Right lobe of liver (tissue), 6 donors: ENCODE data around the gene RB1. TPM values are rescaled to one million over a fixed set of nuclear protein-coding genes. Genes with fewer than 3 reads are reported as not detected.

Experiments
- ATAC-seq, 4 donors: fragments of 200-7000 bp; cut with Tn5 transposase; one replicate each; pipeline ENCODE4 v1.9.1; 2020; ENCODE audit warnings: mild to moderate bottlenecking in 4 of 4, moderate library complexity in 4 of 4
- DNase-seq, 3 donors: peaks; one replicate each; pipeline ENCODE4 v3.0.0-alpha.2; 2020
- H3K27ac ChIP-seq, 3 donors: fragments of 200-600 bp; one replicate each; pipeline ENCODE4 v1.8.0; 2022
- H3K27me3 ChIP-seq, 2 donors: fragments of 200-600 bp; one replicate each; pipeline ENCODE4 v1.8.0; 2022
- H3K36me3 ChIP-seq, 4 donors: fragments of 200-600 bp; sonication (generic) in 1 of 4; one replicate each; pipeline versions ENCODE4 v1.5.1 to v1.8.0; 2017 to 2022; ENCODE audit warnings: control low read depth in 1 of 4
- H3K4me1 ChIP-seq, 4 donors: fragments of 200-600 bp; sonication (generic) in 1 of 4; one replicate each; pipeline versions ENCODE4 v1.5.1 to v1.8.0; 2017 to 2022; ENCODE audit warnings: control low read depth in 1 of 4
- H3K4me3 ChIP-seq, 3 donors: fragments of 200-600 bp; one replicate each; pipeline ENCODE4 v1.8.0; 2022
- H3K9me3 ChIP-seq, 4 donors: fragments of 200-600 bp; sonication (generic) in 1 of 4; one replicate each; pipeline versions ENCODE4 v1.5.1 to v1.8.0; 2017 to 2022; ENCODE audit warnings: control low read depth in 1 of 4
- POLR2A ChIP-seq: fragments of 450-650 bp; IDR thresholded peaks from one replicate; pipeline ENCODE4 v1.6.1; 2017; ENCODE audit warnings: antibody characterized with exemption, mild to moderate bottlenecking
- WGBS: methylation state at CpG from one replicate; pipeline ENCODE4 v1.1.6; 2018; ENCODE audit warnings: low coverage, low lambda C conversion rate; ENCODE audit not compliant: insufficient coverage; ENCODE audit errors: missing lambda C conversion rate; 5-methylcytosine and 5-hydroxymethylcytosine counted together
- intact Hi-C, 2 donors: fragments of 100-400 bp; cut with DNase I; formaldehyde crosslinking; loops; one replicate each; pipeline versions ENCODE4 v1.11.2 to v1.14.1; 2022
- total RNA-seq, 6 experiments: library from RNA; depleted of rRNA in 2 of 6; stranded (reverse); fragments of >200 nt in 2 of 6; fragmentation: NEBNext Ultra II Directional in 3 of 6; extraction: Animal tissue kit (Norgen Biotek cat#: 25700) in 3 of 6; gene quantifications; one replicate each; pipeline versions ENCODE4 v1.1.0 to v1.2.4, GENCODE V29; 2016 to 2023
- TF ChIP-seq, protein P1 (sequence below), 4 donors: fragments of 200-600 bp in 3 of 4; fragments of 450-650 bp in 1 of 4; IDR thresholded peaks; one replicate each; pipeline versions ENCODE4 v1.5.1 to v1.8.0; 2016 to 2022; ENCODE audit warnings: antibody characterized with exemption in 4 of 4, mild to moderate bottlenecking in 2 of 4
- donor health status: DM: no; HTN: yes; CAD: no.
- donor health status: DM: no; HTN: no; CAD: no.
- donor health status: DM: no; HTN: no; CAD: no.
- donor health status: DM: no; HTN: yes; CAD: no.
- donor health status: DM: no; HTN: yes; CAD: no.

The RB1 gene
- total RNA-seq, 6 experiments from 2014 or later = 6.2 to 19.4 (median 12.3) TPM

DNA sequence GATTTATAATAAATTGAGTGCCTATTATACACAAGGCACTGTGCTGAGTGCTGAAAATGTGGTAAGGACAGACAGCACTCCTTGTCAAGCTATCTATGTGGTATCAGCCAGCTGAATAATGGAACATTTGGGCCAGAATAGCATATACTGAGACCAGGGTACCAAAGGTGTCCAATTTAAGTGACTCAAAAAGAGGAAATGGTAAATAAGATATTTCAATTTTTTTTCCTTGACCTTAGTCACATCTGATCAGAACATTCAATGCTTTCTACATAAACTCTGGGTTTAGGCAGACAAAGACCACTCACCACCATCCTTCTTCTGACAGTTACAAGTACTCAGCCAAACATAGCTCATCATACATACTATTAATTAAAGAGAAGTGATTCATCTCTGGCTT lies 186.1 kb downstream of the RB1 start:
- no peak for ATAC-seq
- intact Hi-C loops = no loop called here
- no peak for TF ChIP-seq POLR2A
- TF ChIP-seq, protein P1, sequence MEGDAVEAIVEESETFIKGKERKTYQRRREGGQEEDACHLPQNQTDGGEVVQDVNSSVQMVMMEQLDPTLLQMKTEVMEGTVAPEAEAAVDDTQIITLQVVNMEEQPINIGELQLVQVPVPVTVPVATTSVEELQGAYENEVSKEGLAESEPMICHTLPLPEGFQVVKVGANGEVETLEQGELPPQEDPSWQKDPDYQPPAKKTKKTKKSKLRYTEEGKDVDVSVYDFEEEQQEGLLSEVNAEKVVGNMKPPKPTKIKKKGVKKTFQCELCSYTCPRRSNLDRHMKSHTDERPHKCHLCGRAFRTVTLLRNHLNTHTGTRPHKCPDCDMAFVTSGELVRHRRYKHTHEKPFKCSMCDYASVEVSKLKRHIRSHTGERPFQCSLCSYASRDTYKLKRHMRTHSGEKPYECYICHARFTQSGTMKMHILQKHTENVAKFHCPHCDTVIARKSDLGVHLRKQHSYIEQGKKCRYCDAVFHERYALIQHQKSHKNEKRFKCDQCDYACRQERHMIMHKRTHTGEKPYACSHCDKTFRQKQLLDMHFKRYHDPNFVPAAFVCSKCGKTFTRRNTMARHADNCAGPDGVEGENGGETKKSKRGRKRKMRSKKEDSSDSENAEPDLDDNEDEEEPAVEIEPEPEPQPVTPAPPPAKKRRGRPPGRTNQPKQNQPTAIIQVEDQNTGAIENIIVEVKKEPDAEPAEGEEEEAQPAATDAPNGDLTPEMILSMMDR (IDR thresholded peaks at IDR 0.05) = no peak
- no peak overlapping the region for H3K27ac ChIP-seq
- peaks cover 0 to 12% (median 4%) of the 10 kb centered on the region in 4 donors for H3K4me1 ChIP-seq
- DNase-seq = no peak
- H3K9me3 ChIP-seq = no peaks in the 10 kb centered on the region
- no peaks in the 10 kb centered on the region for H3K27me3 ChIP-seq
- no peak overlapping the region for H3K4me3 ChIP-seq
- H3K36me3 ChIP-seq = no peaks in the 10 kb centered on the region

DNA sequence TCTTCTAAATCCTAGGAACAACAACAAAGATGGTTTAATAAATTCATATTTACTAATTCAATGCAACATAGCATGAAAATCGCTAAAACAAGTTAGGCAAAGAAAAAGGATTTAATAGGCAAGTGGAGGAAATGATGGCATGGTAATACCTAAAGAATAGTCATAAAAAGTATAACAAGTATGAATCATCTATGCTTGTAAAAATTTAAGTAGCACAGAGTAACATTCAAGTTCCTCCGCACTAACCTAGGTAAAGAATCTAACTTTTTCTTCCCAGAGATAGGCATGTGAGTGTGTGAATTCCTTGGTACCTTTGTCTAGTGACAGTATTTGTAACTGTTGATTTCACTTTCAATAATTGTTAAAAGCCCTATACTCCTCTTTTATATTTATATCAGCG lies 186.7 kb downstream of the RB1 start:
- intact Hi-C loops = no loop called here
- no peaks in the 10 kb centered on the region for H3K27me3 ChIP-seq
- H3K4me3 ChIP-seq = no peak overlapping the region
- no peaks in the 10 kb centered on the region for H3K36me3 ChIP-seq
- WGBS = 91% methylated on average over 3 of the region's 3 CpGs
- no peak for ATAC-seq
- DNase-seq = no peak
- H3K27ac ChIP-seq = peak overlapping the region in 1 of 3 donors; percentile 64
- no peak for TF ChIP-seq POLR2A
- TF ChIP-seq, protein P1 (IDR thresholded peaks at IDR 0.05) = no peak
- H3K4me1 ChIP-seq = peaks cover 0 to 12% (median 4%) of the 10 kb centered on the region in 4 donors
- H3K9me3 ChIP-seq = no peaks in the 10 kb centered on the region

DNA sequence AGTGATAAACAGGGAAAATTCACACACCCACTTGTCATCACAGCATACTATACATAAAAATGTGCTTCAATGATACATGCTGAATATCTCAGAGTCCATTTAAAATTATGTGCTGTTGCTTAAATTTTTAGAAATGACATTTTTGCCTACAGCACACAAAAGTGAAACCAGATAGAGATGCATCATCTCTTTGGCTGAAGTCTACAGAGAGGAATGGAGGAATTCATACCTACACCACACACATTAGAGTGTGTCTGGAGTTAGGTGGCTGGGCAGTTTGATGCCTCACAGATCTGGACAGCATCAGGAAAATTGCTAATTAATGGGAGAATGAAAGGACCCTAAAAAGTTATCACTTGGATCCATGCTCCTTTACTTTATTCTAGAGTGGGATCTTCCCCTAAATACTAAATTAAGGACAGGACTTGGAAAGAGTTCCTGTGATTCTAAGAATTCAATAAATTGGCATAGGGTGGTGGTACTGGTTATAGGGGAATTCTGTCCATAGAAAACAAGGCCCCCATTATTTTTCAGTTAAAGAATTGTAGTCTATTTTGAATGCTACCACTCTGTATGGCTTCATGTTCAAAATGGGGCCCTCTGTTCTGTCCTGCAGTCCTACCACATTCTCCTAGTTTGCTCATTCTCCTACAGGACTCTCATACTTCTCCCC lies 188.0 kb downstream of the RB1 start:
- intact Hi-C loops = no loop called here
- DNase-seq (no peak), ATAC-seq (no peak)
- H3K27me3 ChIP-seq = no peaks in the 10 kb centered on the region
- no peak for TF ChIP-seq POLR2A
- TF ChIP-seq, protein P1 (IDR thresholded peaks at IDR 0.05) = no peak
- H3K36me3 ChIP-seq = no peaks in the 10 kb centered on the region
- H3K27ac ChIP-seq = peak overlapping the region; percentile 23 to 64 (median 56)
- H3K4me1 ChIP-seq = peaks cover 0 to 12% (median 4%) of the 10 kb centered on the region in 4 donors
- no peaks in the 10 kb centered on the region for H3K9me3 ChIP-seq
- H3K4me3 ChIP-seq = peak overlapping the region in 2 of 3 donors; percentile 12 to 22

DNA sequence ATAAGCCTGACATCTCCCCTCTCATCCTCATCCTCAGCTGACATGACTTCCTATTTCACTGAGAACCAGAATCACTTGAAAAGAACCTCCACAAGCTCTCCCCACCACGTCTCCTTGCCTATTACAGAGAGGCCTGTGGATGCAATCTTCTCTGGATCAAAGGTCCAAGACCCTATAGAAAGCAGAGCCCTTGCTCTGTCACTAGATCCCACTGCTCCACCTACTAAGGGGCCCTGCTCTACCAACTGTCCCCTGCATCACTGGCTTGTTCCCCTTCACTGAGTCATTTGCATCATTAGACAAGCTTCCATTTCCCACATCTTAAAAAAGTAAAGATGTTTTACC lies 188.5 kb downstream of the RB1 start:
- Histone ChIP-seq H3K4me3 (peak overlapping the region in 2 of 3 donors; percentile 12 to 22), H3K27ac (peak overlapping the region; percentile 23 to 64 (median 56)), H3K4me1 (peaks cover 0 to 12% (median 4%) of the 10 kb centered on the region in 4 donors), H3K27me3 (no peaks in the 10 kb centered on the region), H3K9me3 (no peaks in the 10 kb centered on the region), H3K36me3 (no peaks in the 10 kb centered on the region)
- DNase-seq (no peak), ATAC-seq (peak; percentile 10 to 23 (median 16))
- WGBS = 54% methylated on average over 1 of the region's 1 CpG
- intact Hi-C loops = no loop called here
- TF ChIP-seq POLR2A = no peak
- TF ChIP-seq, protein P1 (IDR thresholded peaks at IDR 0.05) = no peak
